Astrocyte (in vitro differentiated cells and primary cell): ENCODE measurements around the gene LINGO4. TPM values are rescaled to one million over a fixed set of nuclear protein-coding genes. Genes with fewer than 3 reads are reported as not detected.
A peak's percentile ranks its signal among the peaks of the same experiment; 100 is the strongest.

ENCODE experiments used
- DNase-seq: peaks from one replicate; pipeline ENCODE4 v3.0.0-alpha.2; 2010; ENCODE audit warnings: low read depth
- FAIRE-seq: peaks from 2 replicates; lab custom pipeline; 2011; peaks lifted over from hg19 to GRCh38; lab: Jason Lieb, UNC
- H2AFZ ChIP-seq: 2 replicates; pipeline ENCODE4 v1.6.0; 2012; ENCODE audit warnings: low read depth, low read length, inconsistent platforms
- H3K27ac ChIP-seq: 2 replicates; pipeline ENCODE4 v1.5.1; 2011; ENCODE audit warnings: low read depth, low read length, inconsistent platforms
- H3K27me3 ChIP-seq: 2 replicates; pipeline ENCODE4 v1.6.0; 2011; ENCODE audit warnings: low read length, inconsistent platforms; ENCODE audit not compliant: insufficient read depth
- H3K36me3 ChIP-seq: 2 replicates; pipeline ENCODE4 v1.5.1; 2011; ENCODE audit warnings: low read length, inconsistent platforms; ENCODE audit not compliant: insufficient read depth
- H3K4me1 ChIP-seq: 2 replicates; pipeline ENCODE4 v1.5.1; 2011; ENCODE audit warnings: low read length, inconsistent platforms; ENCODE audit not compliant: insufficient read depth
- H3K4me2 ChIP-seq: 2 replicates; pipeline ENCODE4 v1.6.0; 2012; ENCODE audit warnings: low read length, inconsistent platforms
- H3K4me3 ChIP-seq: 2 replicates; pipeline ENCODE4 v1.5.1; 2011; ENCODE audit warnings: low read depth, mild to moderate bottlenecking, low read length, inconsistent platforms; ENCODE audit not compliant: insufficient read depth
- H3K79me2 ChIP-seq: 2 replicates; pipeline ENCODE4 v1.6.0; 2012; ENCODE audit warnings: mild to moderate bottlenecking, low read length, inconsistent platforms; ENCODE audit not compliant: insufficient read depth
- H3K9ac ChIP-seq: 2 replicates; pipeline ENCODE4 v1.6.0; 2012; ENCODE audit warnings: mild to moderate bottlenecking, low read length, inconsistent platforms
- H3K9me3 ChIP-seq: 2 replicates; pipeline ENCODE4 v1.5.1; 2012; ENCODE audit warnings: low read depth, mild to moderate bottlenecking, low read length, inconsistent platforms; ENCODE audit not compliant: insufficient read depth
- H4K20me1 ChIP-seq: 2 replicates; pipeline ENCODE4 v1.6.0; 2012; ENCODE audit warnings: low read length, inconsistent platforms; ENCODE audit not compliant: insufficient read depth
- H3K27ac Mint-ChIP-seq: one replicate; pipeline ENCODE4 v1.8.0; 2021; ENCODE audit warnings: mild to moderate bottlenecking, mixed read lengths; ENCODE audit not compliant: unreplicated experiment
- H3K27me3 Mint-ChIP-seq: one replicate; pipeline ENCODE4 v1.8.0; 2021; ENCODE audit warnings: low read depth, mixed read lengths; ENCODE audit not compliant: unreplicated experiment
- H3K36me3 Mint-ChIP-seq: one replicate; pipeline ENCODE4 v1.8.0; 2021; ENCODE audit warnings: low read depth, mixed read lengths; ENCODE audit not compliant: unreplicated experiment
- H3K4me1 Mint-ChIP-seq: one replicate; pipeline ENCODE4 v1.8.0; 2021; ENCODE audit warnings: low read depth, mixed read lengths; ENCODE audit not compliant: unreplicated experiment
- H3K4me3 Mint-ChIP-seq: one replicate; pipeline ENCODE4 v1.8.0; 2021; ENCODE audit warnings: mild to moderate bottlenecking, moderate library complexity, mixed read lengths; ENCODE audit not compliant: unreplicated experiment
- H3K9me3 Mint-ChIP-seq: one replicate; pipeline ENCODE4 v1.8.0; 2021; ENCODE audit warnings: mild to moderate bottlenecking, mixed read lengths; ENCODE audit not compliant: unreplicated experiment
- CTCF ChIP-seq: IDR thresholded peaks from 2 replicates; pipeline ENCODE4 v1.5.1; 2011; ENCODE audit warnings: low read depth, mild to moderate bottlenecking, inconsistent platforms, low read length, moderate library complexity; ENCODE audit not compliant: insufficient read depth
- EZH2 ChIP-seq: IDR thresholded peaks from 2 replicates; pipeline ENCODE4 v1.6.1; 2012; ENCODE audit warnings: mild to moderate bottlenecking, low read length, inconsistent platforms; ENCODE audit not compliant: insufficient read depth
- total RNA-seq: library from RNA; stranded (reverse); gene quantifications from 2 replicates; pipeline ENCODE4 v1.2.1, GENCODE V29; 2021

LINGO4 gene
- total RNA-seq, 1 donor from 2014 or later = not detected

GRCh38 chr1:151813271-151813977, 8.2 kb upstream of the LINGO4 start:
- H3K4me1 Mint-ChIP-seq = peaks cover 11% of the 10 kb centered on the region
- H3K79me2 ChIP-seq = no peaks in the 10 kb centered on the region
- no peak overlapping the region for H3K4me3 Mint-ChIP-seq
- no peak overlapping the region for H3K27ac ChIP-seq
- H3K36me3 Mint-ChIP-seq = no peaks in the 10 kb centered on the region
- no peak overlapping the region for H3K4me2 ChIP-seq
- no peak for DNase-seq
- no peak overlapping the region for H2AFZ ChIP-seq
- H3K36me3 ChIP-seq = no peaks in the 10 kb centered on the region
- no peak overlapping the region for H3K4me3 ChIP-seq
- H3K4me1 ChIP-seq = no peaks in the 10 kb centered on the region
- peak overlapping the region; percentile 41 for H3K27ac Mint-ChIP-seq
- H3K27me3 Mint-ChIP-seq = peaks cover 60% of the 10 kb centered on the region
- no peak for FAIRE-seq
- no peaks in the 10 kb centered on the region for H4K20me1 ChIP-seq
- peaks cover 25% of the 10 kb centered on the region for H3K27me3 ChIP-seq
- no peak overlapping the region for H3K9ac ChIP-seq
- TF ChIP-seq EZH2 (no peak), CTCF (no peak)
- H3K9me3 Mint-ChIP-seq = peaks cover 1% of the 10 kb centered on the region
- H3K9me3 ChIP-seq = no peaks in the 10 kb centered on the region

GRCh38 chr1:151811181-151811580, 6.0 kb upstream of the LINGO4 start:
- H3K4me2 ChIP-seq = no peak overlapping the region
- Mint-ChIP-seq H3K4me1 (peaks cover 11% of the 10 kb centered on the region), H3K36me3 (no peaks in the 10 kb centered on the region), H3K27me3 (peaks cover 55% of the 10 kb centered on the region), H3K9me3 (peaks cover 1% of the 10 kb centered on the region), H3K4me3 (no peak overlapping the region), H3K27ac (peak overlapping the region; percentile 60)
- peaks cover 42% of the 10 kb centered on the region for H3K27me3 ChIP-seq
- H3K4me3 ChIP-seq = no peak overlapping the region
- no peak overlapping the region for H3K9ac ChIP-seq
- no peaks in the 10 kb centered on the region for H3K79me2 ChIP-seq
- TF ChIP-seq CTCF (no peak), EZH2 (no peak)
- H3K27ac ChIP-seq = no peak overlapping the region
- H2AFZ ChIP-seq = no peak overlapping the region
- no peaks in the 10 kb centered on the region for H3K36me3 ChIP-seq
- H3K4me1 ChIP-seq = no peaks in the 10 kb centered on the region
- no peaks in the 10 kb centered on the region for H4K20me1 ChIP-seq
- DNase-seq (no peak), FAIRE-seq (no peak)
- H3K9me3 ChIP-seq = no peaks in the 10 kb centered on the region

GRCh38 chr1:151809985-151810556, 4.9 kb upstream of the LINGO4 start:
- Mint-ChIP-seq H3K36me3 (no peaks in the 10 kb centered on the region), H3K27me3 (peaks cover 58% of the 10 kb centered on the region), H3K27ac (peak overlapping the region; percentile 92), H3K4me1 (peaks cover 11% of the 10 kb centered on the region), H3K9me3 (no peaks in the 10 kb centered on the region), H3K4me3 (no peak overlapping the region)
- Histone ChIP-seq H3K27me3 (peaks cover 45% of the 10 kb centered on the region), H3K4me3 (no peak overlapping the region), H3K4me2 (no peak overlapping the region), H3K36me3 (no peaks in the 10 kb centered on the region), H3K9me3 (no peaks in the 10 kb centered on the region), H3K9ac (no peak overlapping the region), H3K79me2 (no peaks in the 10 kb centered on the region), H3K4me1 (no peaks in the 10 kb centered on the region), H3K27ac (no peak overlapping the region), H2AFZ (no peak overlapping the region), H4K20me1 (no peaks in the 10 kb centered on the region)
- no peak for TF ChIP-seq EZH2
- TF ChIP-seq CTCF = no peak
- DNase-seq = no peak
- no peak for FAIRE-seq
